ENCODE results near the gene SHLD2.
"Not testable (repeated sequence)": the region's sequence is repeated elsewhere in the genome, so short reads cannot be mapped to it uniquely, and the experiment has no call there.

SHLD2 gene

DNA sequence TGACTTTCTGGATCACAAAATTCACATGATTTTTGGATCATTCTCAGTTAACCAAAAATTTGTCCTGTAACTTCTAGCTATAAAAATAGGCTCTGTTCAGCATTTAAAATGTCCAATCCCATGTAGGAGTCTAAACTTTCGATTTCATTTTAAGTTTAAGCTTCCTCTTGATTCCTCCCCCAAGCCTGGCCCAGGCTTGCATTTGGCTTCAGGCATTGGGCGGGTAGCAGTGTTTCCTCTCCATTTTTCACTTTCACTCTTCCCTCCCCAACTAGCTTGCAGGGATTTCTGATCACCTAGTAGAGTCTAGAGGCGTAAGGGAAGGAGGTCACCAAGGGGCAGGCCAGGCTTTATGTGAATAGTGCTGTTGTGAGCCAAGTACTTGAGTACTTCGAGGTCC lies 109.8 kb downstream of the SHLD2 start:
- H4K20me1 ChIP-seq, H3K4me3 ChIP-seq, H3K27me3 ChIP-seq, H3K27ac ChIP-seq, H3K36me3 ChIP-seq, H3K9ac ChIP-seq, H3K9me3 ChIP-seq: not testable (repeated sequence)
- peaks cover 35% of the 10 kb centered on the region for H3K4me1 ChIP-seq
- H3K4me2 ChIP-seq, result peak overlapping the region; percentile 84

DNA sequence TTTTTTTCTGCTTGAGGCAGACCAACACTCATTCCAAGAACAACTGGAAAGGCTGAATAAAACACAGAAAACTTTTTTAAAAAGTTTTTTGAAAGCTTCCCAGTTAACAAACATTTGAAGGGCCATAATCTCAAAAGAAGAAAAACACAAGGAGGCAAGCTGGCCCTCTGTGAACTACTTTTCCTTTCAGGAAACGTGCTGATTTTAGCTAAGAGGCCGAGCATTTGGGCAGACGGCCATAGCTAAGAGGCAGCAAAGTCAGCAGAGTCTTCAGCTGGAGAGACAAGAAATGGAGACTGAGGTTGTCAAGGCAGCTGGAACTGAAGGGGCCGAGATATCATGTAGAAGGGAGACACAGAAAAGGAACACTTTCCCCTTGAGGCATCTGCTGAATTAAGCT lies 111.9 kb downstream of the SHLD2 start:
- not testable (repeated sequence) for H4K20me1 ChIP-seq, H3K9me3 ChIP-seq, H3K4me3 ChIP-seq, H3K27ac ChIP-seq, H3K9ac ChIP-seq, H3K36me3 ChIP-seq, H3K27me3 ChIP-seq
- Histone ChIP-seq H3K4me1 (peaks cover 32% of the 10 kb centered on the region), H3K4me2 (peak overlapping the region; percentile 40; the same call in 1 of the 2 replicates)

DNA sequence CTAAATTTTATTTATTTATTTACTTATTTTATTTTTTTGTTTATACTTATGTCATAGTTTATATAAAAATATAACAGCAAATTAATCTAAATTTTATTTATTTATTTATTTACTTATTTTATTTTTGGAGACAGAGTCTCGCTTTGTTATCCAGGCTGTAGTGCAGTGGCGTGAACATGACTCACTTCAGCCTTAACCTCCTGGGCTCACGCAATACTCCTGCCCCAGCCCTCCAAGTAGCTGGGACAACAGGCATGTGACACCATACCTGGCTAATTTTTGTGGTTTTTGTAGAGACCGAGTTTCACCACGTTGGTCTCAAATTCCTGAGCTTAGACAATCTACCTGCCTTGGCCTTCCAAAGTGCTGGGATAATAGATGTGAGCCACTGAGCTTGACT lies 115.3 kb downstream of the SHLD2 start:
- H3K9ac ChIP-seq, H3K9me3 ChIP-seq, H3K4me3 ChIP-seq, H3K4me2 ChIP-seq, H4K20me1 ChIP-seq, H3K36me3 ChIP-seq, H3K27ac ChIP-seq, H3K27me3 ChIP-seq: not testable (repeated sequence)
- H3K4me1 ChIP-seq, result peaks cover 59% of the 10 kb centered on the region

DNA sequence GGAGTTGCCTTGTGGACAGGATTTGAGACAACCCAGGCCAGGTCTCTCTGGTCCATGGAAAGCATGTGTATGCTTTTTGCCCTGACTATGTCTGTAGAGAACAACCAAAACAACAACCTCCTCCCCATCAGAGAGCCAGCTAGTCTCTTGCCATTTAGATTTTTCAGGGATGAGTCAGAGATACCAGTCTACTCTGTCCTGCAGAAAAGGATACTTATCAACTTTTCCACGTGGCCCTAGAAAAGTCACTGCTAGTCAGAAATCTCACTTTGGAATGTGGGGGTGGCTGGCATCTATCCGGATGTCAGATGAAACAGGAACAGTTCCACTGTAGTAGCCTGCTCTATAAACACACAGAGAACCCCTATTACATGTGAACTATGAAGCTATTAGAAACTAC lies 116.8 kb downstream of the SHLD2 start:
- H3K27ac ChIP-seq, H3K36me3 ChIP-seq, H3K27me3 ChIP-seq, H3K4me2 ChIP-seq, H3K9ac ChIP-seq, H3K4me3 ChIP-seq, H4K20me1 ChIP-seq, H3K9me3 ChIP-seq: not testable (repeated sequence)
- H3K4me1 ChIP-seq, result peaks cover 63% of the 10 kb centered on the region

DNA sequence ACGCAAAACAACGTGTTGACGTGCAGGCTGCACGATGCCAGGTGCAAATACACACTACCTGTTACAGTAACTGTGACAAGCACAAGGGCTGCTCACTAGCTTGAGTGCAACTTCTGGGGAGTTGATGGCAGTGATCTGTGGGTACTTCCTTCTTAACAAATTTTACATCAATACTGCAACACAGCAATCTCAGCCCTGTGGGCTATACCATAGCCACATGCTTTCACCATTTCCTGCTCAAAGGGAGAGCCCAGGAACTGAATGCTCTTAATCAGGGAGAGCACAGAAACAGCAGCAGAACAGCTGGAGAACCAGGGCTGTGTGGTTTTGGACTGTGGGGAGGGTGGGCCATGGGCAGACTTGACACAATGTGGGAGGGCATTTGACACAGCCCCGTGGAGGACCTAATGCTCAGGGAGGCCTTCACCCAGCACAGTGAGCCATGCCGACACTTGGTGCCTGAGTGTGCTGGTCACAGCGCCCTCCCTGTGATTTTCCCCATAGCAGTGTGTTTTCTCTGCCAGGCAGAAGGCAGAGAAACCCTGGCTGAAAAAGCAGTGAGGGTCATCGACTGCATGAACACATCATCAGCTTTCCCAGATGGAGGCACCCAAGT lies 118.3 kb downstream of the SHLD2 start:
- H3K9me3 ChIP-seq, H3K36me3 ChIP-seq, H3K4me3 ChIP-seq, H4K20me1 ChIP-seq, H3K27me3 ChIP-seq: not testable (repeated sequence)
- Histone ChIP-seq H3K27ac (peak overlapping the region; percentile 86), H3K4me1 (peaks cover 50% of the 10 kb centered on the region), H3K9ac (peak overlapping the region; percentile 62; the same call in 1 of the 2 replicates), H3K4me2 (peak overlapping the region; percentile 82)

DNA sequence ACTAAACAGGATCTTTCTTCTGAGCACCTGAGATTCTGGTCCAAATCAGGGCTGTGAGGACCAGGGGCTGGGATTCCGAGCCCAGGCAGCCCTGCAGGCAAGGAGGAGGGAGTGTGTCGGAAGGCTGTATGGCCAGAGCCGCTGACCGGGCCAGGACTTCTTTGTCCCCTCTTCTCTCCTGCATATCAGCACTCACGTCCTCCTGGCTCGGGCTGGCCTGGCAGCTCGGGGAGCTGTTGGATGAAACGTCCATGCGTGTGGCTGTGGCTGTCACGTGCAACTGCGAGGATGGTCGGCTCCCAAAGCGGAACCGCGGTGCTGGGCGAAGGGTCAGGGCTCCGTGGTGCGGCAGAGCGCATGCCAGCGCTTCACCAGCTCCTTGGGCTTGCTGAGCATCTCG lies 118.8 kb downstream of the SHLD2 start:
- H3K9me3 ChIP-seq, H3K27me3 ChIP-seq, H4K20me1 ChIP-seq, H3K36me3 ChIP-seq: not testable (repeated sequence)
- peak overlapping the region; percentile 82 for H3K4me2 ChIP-seq
- peak overlapping the region; percentile 62; the same call in 1 of the 2 replicates for H3K9ac ChIP-seq
- peak overlapping the region; percentile 46 for H3K4me3 ChIP-seq
- H3K27ac ChIP-seq, result peak overlapping the region; percentile 86
- peaks cover 48% of the 10 kb centered on the region for H3K4me1 ChIP-seq

DNA sequence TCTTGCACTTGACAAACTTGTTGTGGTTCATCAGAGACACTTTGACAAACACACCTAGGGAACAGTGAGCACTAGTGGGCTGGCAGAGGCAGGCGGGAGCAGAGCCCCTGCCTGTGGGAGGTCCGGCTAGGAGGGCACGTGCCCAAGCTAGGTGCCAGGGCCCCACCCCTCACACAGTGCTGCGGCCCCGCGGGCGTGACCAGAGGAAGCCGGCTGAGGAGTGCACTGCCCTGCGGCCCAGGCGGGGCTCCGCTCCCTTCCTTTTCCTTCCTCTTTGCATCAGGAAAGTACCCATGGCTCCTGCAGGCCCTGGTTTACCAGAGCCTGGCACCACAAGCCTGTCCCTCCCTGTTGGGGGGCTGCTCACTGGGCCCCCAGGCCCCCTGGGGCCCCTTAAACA lies 121.1 kb downstream of the SHLD2 start:
- Histone ChIP-seq H3K4me1 (peaks cover 48% of the 10 kb centered on the region), H3K4me2 (peak overlapping the region; percentile 82), H3K27ac (peak overlapping the region; percentile 68)
- not testable (repeated sequence) for H3K4me3 ChIP-seq, H3K36me3 ChIP-seq, H3K27me3 ChIP-seq, H3K9ac ChIP-seq, H3K9me3 ChIP-seq, H4K20me1 ChIP-seq

DNA sequence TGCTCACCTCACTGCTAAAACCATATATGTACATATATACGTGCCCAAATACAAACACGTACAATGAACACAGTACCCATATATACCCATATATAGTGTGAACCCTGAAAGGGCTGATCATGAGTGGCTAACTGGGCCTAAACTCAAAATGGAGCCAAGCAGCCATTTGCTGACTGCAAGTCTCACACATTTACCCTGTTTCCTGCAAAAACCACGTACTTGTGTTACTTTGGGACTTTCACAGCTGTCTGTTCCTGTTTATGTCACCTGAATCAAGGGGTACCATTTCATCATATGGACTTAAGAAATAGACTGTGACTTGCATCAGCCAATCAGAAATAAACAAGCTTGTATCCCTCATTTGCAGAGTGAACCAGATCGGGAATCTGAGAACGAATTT lies 124.4 kb downstream of the SHLD2 start:
- not testable (repeated sequence) for H3K4me2 ChIP-seq, H3K27me3 ChIP-seq, H4K20me1 ChIP-seq, H3K36me3 ChIP-seq, H3K9me3 ChIP-seq, H3K4me3 ChIP-seq, H3K27ac ChIP-seq, H3K9ac ChIP-seq
- peaks cover 26% of the 10 kb centered on the region for H3K4me1 ChIP-seq

DNA sequence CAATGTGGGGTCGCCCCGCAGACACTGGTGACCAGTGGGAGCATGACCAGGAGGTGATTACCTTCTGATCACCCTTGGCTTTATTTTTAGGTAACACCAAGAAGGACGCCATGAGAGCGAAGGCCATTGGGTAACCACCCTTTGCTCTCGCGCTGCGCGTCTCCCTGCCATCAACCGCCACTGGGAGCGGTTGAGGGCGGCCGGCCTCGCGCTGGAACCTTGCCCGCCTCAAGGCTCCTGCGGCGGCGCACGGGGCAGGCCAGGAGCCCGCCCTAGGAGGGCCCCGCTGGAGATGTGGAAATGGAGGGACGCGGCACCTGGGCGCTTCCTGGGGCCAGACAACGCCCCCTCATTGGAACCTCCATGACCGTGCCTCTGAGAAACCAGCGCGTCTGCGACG lies 127.8 kb downstream of the SHLD2 start:
- H3K27me3 ChIP-seq, H3K4me1 ChIP-seq, H3K9me3 ChIP-seq, H3K27ac ChIP-seq, H3K4me2 ChIP-seq, H3K36me3 ChIP-seq, H3K4me3 ChIP-seq, H4K20me1 ChIP-seq, H3K9ac ChIP-seq: not testable (repeated sequence)

DNA sequence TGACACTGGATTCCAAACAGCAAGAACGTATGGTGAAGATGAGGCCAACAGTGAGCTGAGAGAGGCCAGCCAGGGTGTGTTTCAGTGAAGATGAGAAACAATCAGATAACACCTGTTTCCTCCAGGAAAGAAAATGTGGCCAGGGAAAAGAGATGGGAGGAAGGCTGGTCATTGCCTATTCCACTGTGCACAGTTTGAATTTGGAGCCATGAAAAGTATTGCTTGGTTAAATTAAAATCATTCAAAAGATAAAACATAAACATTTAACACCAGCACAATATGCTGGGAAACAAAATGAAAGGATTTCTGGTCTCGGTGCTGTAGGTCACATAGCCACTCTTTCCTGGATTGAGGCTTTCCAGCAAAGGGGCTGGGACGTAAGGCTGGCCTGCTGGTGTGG lies 130.1 kb downstream of the SHLD2 start, which contains the start of gene NUTM2A:
Gene NUTM2A, plus strand, starts transcription at position 301 of the 400 bp plus-strand sequence. CDS start 383 bp downstream, outside the sequence.
- not testable (repeated sequence) for H3K4me1 ChIP-seq, H3K9ac ChIP-seq, H4K20me1 ChIP-seq, H3K27ac ChIP-seq, H3K9me3 ChIP-seq, H3K27me3 ChIP-seq, H3K4me3 ChIP-seq, H3K4me2 ChIP-seq, H3K36me3 ChIP-seq

DNA sequence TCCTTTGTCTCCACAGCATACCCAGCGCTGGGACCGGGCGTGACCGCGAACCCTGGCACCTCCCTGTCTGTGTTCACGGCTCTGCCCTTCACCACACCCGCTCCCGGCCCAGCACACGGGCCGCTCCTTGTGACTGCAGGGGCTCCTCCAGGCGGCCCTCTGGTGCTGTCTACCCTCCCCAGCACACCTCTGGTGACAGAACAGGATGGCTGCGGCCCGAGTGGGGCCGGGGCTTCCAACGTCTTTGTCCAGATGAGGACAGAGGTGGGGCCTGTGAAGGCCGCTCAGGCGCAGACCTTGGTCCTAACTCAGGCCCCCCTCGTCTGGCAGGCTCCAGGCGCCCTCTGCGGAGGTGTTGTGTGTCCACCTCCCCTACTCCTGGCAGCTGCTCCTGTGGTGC lies 133.2 kb downstream of the SHLD2 start:
- H3K9ac ChIP-seq, H3K4me3 ChIP-seq, H3K36me3 ChIP-seq, H4K20me1 ChIP-seq, H3K9me3 ChIP-seq, H3K4me1 ChIP-seq, H3K27ac ChIP-seq, H3K4me2 ChIP-seq, H3K27me3 ChIP-seq: not testable (repeated sequence)

DNA sequence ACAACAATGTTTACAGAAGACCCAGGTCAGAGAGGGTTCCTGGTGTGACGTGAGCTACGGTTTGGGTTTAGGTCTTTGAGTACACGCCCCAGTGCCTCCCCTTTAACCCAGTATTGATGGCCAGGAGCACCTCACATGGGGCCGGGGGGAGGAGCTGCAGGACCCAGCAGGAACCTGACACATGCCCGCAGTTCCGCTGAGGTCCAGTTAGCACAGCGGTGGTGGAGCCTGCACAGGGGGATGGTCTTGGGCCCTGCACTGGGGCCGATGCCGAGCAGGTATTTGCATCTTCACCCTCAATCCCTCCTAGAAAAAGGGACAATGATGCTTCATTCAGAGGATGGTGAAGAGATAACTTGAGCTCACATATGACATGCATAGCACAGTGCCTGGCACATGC lies 134.2 kb downstream of the SHLD2 start:
- not testable (repeated sequence) for H3K4me2 ChIP-seq, H3K4me3 ChIP-seq, H4K20me1 ChIP-seq, H3K9ac ChIP-seq, H3K27me3 ChIP-seq, H3K9me3 ChIP-seq, H3K4me1 ChIP-seq, H3K27ac ChIP-seq, H3K36me3 ChIP-seq

DNA sequence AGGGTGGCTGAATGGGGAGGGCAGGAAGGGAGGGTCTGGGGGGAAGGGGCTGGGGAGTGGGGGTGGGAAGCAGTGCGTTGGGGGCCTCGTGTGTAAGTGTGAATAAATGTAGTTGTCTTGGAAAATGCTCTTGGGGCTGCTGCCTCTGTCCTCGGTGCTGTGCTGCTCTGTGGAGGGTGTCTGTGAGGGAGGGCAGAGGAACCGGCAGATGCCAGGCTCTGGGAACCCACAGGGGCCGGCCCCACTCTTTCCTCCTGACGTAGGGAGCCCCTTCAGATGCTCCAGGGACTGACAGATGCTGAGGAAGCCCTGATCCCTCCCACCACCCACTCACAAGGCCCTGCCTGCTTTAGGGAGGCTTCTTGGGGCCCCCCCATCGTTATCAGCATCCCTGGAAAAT lies 139.8 kb downstream of the SHLD2 start:
- H3K4me3 ChIP-seq, H3K4me2 ChIP-seq, H3K36me3 ChIP-seq, H3K27ac ChIP-seq, H4K20me1 ChIP-seq, H3K4me1 ChIP-seq, H3K27me3 ChIP-seq, H3K9me3 ChIP-seq, H3K9ac ChIP-seq: not testable (repeated sequence)

DNA sequence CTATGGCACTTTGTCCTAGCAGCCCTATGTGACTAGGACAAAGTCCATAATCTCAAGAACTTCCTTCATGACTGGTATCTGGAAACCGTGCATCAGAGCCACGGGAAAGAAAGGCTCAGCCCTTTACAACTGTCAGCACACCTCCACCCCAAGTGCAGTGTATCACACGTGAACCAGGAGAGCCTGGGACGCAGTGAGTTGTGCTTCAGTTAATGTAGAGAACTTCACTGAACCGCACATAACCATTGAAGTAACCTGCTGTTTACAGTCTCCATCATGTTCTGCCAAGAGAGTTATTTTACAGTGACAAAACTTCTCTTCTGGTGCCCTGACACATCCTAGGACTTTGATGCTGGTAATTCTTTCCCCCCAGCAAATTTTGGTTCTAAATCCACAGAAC lies 142.2 kb downstream of the SHLD2 start:
- not testable (repeated sequence) for H3K4me3 ChIP-seq, H3K36me3 ChIP-seq, H3K27ac ChIP-seq, H3K9ac ChIP-seq, H3K27me3 ChIP-seq, H3K9me3 ChIP-seq, H3K4me2 ChIP-seq, H3K4me1 ChIP-seq, H4K20me1 ChIP-seq

DNA sequence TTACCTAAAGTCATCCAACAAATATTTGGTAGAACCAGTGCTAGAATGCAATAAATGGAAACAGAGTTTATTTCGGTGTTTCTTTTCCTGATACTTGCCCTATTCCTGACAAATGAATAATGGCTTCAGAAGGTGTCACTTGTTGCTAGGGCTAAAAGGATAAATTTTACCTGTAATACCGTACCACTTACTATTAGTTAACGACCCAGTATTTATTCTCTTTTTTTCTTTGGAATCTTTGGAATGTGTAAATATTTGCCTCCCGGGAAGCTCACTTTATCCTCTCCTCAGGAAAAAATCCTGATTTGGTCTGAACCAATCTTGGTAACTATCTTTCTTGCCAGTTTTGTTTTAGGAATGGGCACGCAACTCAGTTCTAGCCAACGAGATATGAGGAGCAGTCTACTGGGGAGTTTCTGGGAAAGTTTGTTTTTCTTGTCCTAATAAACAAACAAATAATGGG lies 144.4 kb downstream of the SHLD2 start:
- H3K9me3 ChIP-seq, H3K27ac ChIP-seq, H3K4me3 ChIP-seq, H3K36me3 ChIP-seq, H3K27me3 ChIP-seq, H3K9ac ChIP-seq, H3K4me2 ChIP-seq, H3K4me1 ChIP-seq, H4K20me1 ChIP-seq: not testable (repeated sequence)

Measured in BLaER1 (cell line).